ENCODE data around the gene GADL1. TPM values are rescaled to one million over a fixed set of nuclear protein-coding genes. Genes with fewer than 3 reads are reported as not detected.

The GADL1 gene
- total RNA-seq, 1 donor from 2014 or later, result not detected

DNA sequence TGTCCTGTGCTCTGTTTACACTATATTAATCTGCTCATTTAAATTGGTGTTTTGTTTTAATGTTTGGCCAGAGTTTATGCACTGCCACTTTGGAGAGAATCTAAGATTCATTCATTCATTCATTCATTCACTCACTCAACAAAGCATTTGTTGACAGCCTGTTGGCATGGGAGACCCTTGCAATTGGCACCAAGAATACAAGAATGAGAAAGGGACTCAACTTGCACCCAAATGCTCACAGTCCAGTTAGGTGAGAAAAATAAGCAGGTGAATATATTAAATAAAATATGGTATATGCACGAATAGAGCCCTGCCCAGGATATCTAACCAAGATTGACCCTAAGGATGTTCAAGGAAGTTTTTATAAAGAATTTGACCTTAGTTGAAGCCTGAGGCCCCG is 207.7 kb downstream of the GADL1 start:
- H3K4me1 ChIP-seq, result peaks cover 93% of the 10 kb centered on the region
- H3K36me3 ChIP-seq, result peaks cover 64% of the 10 kb centered on the region
- no peaks in the 10 kb centered on the region for H3K9me3 ChIP-seq
- TF ChIP-seq, protein P1, sequence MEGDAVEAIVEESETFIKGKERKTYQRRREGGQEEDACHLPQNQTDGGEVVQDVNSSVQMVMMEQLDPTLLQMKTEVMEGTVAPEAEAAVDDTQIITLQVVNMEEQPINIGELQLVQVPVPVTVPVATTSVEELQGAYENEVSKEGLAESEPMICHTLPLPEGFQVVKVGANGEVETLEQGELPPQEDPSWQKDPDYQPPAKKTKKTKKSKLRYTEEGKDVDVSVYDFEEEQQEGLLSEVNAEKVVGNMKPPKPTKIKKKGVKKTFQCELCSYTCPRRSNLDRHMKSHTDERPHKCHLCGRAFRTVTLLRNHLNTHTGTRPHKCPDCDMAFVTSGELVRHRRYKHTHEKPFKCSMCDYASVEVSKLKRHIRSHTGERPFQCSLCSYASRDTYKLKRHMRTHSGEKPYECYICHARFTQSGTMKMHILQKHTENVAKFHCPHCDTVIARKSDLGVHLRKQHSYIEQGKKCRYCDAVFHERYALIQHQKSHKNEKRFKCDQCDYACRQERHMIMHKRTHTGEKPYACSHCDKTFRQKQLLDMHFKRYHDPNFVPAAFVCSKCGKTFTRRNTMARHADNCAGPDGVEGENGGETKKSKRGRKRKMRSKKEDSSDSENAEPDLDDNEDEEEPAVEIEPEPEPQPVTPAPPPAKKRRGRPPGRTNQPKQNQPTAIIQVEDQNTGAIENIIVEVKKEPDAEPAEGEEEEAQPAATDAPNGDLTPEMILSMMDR (IDR thresholded peaks at IDR 0.05), result no peak
- no peak overlapping the region for H3K27ac ChIP-seq
- no peak overlapping the region for H3K4me3 ChIP-seq
- intact Hi-C loops (cut with DNase I), result no loop called here
- H3K27me3 ChIP-seq, result no peaks in the 10 kb centered on the region
- no peak for ATAC-seq
- DNase-seq, result no peak

- ATAC-seq (no peak), DNase-seq (no peak)
- H3K27ac ChIP-seq, result peak overlapping the region; percentile 7
- H3K9me3 ChIP-seq, result no peaks in the 10 kb centered on the region
- intact Hi-C loops (cut with DNase I), result no loop called here
- peaks cover 93% of the 10 kb centered on the region for H3K4me1 ChIP-seq
- no peak overlapping the region for H3K4me3 ChIP-seq
- TF ChIP-seq, protein P1 (IDR thresholded peaks at IDR 0.05), result no peak
- H3K27me3 ChIP-seq, result no peaks in the 10 kb centered on the region
- peaks cover 58% of the 10 kb centered on the region for H3K36me3 ChIP-seq
Measured at GRCh38 chr3:30686176-30686575, 208.3 kb downstream of the GADL1 start.

DNA sequence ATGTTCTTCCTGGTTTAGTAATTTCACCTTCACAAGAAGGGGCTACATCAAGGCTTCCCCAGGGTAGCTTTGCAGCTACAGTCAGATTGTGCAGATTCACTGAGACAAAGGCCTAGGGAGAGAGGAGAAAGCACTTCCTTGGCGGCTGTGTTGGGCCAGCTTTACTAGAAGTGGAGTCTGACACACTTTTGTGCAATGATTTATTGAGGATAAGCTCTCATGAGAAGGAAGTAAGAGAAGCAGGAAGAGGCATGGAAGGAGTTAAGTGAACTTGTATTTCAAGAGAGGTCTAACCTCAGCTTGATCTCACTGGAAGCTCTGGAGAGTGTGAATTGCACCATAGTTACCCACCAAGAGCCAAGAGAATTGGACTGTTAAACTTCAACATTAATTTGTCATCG is 209.2 kb downstream of the GADL1 start:
- no peaks in the 10 kb centered on the region for H3K9me3 ChIP-seq
- TF ChIP-seq, protein P1 (IDR thresholded peaks at IDR 0.05), result no peak
- H3K27ac ChIP-seq, result peak overlapping the region; percentile 7
- peaks cover 55% of the 10 kb centered on the region for H3K36me3 ChIP-seq
- peaks cover 91% of the 10 kb centered on the region for H3K4me1 ChIP-seq
- DNase-seq, result no peak
- no peaks in the 10 kb centered on the region for H3K27me3 ChIP-seq
- H3K4me3 ChIP-seq, result no peak overlapping the region
- intact Hi-C loops (cut with DNase I), result no loop called here
- peak; percentile 59 for ATAC-seq

GRCh38 chr3:30684356-30684755 is 210.1 kb downstream of the GADL1 start:
- intact Hi-C loops (cut with DNase I), result no loop called here
- TF ChIP-seq, protein P1 (IDR thresholded peaks at IDR 0.05), result no peak
- no peaks in the 10 kb centered on the region for H3K9me3 ChIP-seq
- DNase-seq (no peak), ATAC-seq (no peak)
- peaks cover 54% of the 10 kb centered on the region for H3K36me3 ChIP-seq
- H3K27me3 ChIP-seq, result no peaks in the 10 kb centered on the region
- H3K27ac ChIP-seq, result peak overlapping the region; percentile 7
- peaks cover 88% of the 10 kb centered on the region for H3K4me1 ChIP-seq
- H3K4me3 ChIP-seq, result no peak overlapping the region

DNA sequence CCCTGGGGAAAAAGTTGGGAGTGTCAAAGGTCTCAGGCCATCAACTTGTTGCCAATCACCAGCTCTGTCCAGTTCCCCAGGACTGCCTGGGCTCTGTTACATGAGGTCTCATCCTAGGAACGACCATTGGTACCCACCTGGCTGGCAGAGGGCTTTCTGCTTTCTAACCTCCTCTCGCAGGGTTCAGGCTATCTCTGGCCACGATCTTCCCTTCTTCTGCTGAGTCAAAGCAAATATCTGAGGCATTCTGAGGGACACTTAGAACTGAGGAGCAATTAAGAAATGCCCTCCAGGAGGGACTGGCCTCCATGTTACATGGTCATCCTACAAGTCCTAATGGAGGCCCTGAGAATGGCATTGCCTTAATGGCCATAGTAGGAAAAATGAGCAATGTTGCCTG is 210.7 kb downstream of the GADL1 start:
- Histone ChIP-seq H3K4me3 (no peak overlapping the region), H3K36me3 (peaks cover 54% of the 10 kb centered on the region), H3K27me3 (no peaks in the 10 kb centered on the region), H3K9me3 (no peaks in the 10 kb centered on the region), H3K27ac (peak overlapping the region; percentile 32), H3K4me1 (peaks cover 82% of the 10 kb centered on the region)
- intact Hi-C loops (cut with DNase I), result no loop called here
- TF ChIP-seq, protein P1 (IDR thresholded peaks at IDR 0.05), result no peak
- ATAC-seq, result no peak
- DNase-seq, result no peak
